ENCODE measurements around the gene MANEA.

The MANEA gene

DNA sequence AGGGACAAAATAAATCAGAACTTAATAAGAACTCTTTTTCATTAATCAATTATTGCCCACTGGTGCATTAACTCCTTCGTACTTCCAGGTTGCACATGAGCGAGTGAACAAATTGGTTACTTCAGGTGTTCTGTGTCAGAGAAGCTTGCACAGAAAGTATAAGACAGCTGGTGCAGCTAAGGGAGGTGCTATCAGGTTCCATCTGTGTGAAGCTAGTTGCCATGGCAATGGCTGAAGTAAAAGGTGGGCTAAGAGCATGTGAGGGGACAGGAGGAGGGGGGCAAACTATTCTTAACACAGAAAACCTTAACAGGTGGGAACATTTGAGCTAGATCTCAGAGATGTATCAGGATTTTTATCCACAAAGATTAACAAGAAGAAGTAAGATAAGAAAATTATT is 81.6 kb downstream of the MANEA start:
- ATAC-seq = no peak
- no peak for TF ChIP-seq RARB (CRISPR knock-in tag; IDR thresholded peaks at IDR 0.05)
- TF ChIP-seq OSR1 (CRISPR knock-in tag; IDR thresholded peaks at IDR 0.05) = no peak
- TF ChIP-seq CSDC2 (CRISPR knock-in tag; IDR thresholded peaks at IDR 0.05) = no peak
- TF ChIP-seq ZNF565 (CRISPR knock-in tag; conservative IDR thresholded peaks at IDR 0.05; ENCODE audit: low read depth) = no peak
- TF ChIP-seq, protein P1, sequence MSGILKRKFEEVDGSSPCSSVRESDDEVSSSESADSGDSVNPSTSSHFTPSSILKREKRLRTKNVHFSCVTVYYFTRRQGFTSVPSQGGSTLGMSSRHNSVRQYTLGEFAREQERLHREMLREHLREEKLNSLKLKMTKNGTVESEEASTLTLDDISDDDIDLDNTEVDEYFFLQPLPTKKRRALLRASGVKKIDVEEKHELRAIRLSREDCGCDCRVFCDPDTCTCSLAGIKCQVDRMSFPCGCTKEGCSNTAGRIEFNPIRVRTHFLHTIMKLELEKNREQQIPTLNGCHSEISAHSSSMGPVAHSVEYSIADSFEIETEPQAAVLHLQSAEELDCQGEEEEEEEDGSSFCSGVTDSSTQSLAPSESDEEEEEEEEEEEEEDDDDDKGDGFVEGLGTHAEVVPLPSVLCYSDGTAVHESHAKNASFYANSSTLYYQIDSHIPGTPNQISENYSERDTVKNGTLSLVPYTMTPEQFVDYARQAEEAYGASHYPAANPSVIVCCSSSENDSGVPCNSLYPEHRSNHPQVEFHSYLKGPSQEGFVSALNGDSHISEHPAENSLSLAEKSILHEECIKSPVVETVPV (CRISPR knock-in tag; IDR thresholded peaks at IDR 0.05) = no peak
- TF ChIP-seq ZNF8 (CRISPR knock-in tag; IDR thresholded peaks at IDR 0.05) = no peak
- no peak for TF ChIP-seq SNAI2 (CRISPR knock-in tag; IDR thresholded peaks at IDR 0.05)
- TF ChIP-seq GLIS3 (CRISPR knock-in tag; IDR thresholded peaks at IDR 0.05) = no peak
- TF ChIP-seq ISL1 (CRISPR knock-in tag; IDR thresholded peaks at IDR 0.05) = no peak
- TF ChIP-seq, protein P2, sequence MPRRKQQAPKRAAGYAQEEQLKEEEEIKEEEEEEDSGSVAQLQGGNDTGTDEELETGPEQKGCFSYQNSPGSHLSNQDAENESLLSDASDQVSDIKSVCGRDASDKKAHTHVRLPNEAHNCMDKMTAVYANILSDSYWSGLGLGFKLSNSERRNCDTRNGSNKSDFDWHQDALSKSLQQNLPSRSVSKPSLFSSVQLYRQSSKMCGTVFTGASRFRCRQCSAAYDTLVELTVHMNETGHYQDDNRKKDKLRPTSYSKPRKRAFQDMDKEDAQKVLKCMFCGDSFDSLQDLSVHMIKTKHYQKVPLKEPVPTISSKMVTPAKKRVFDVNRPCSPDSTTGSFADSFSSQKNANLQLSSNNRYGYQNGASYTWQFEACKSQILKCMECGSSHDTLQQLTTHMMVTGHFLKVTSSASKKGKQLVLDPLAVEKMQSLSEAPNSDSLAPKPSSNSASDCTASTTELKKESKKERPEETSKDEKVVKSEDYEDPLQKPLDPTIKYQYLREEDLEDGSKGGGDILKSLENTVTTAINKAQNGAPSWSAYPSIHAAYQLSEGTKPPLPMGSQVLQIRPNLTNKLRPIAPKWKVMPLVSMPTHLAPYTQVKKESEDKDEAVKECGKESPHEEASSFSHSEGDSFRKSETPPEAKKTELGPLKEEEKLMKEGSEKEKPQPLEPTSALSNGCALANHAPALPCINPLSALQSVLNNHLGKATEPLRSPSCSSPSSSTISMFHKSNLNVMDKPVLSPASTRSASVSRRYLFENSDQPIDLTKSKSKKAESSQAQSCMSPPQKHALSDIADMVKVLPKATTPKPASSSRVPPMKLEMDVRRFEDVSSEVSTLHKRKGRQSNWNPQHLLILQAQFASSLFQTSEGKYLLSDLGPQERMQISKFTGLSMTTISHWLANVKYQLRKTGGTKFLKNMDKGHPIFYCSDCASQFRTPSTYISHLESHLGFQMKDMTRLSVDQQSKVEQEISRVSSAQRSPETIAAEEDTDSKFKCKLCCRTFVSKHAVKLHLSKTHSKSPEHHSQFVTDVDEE (CRISPR knock-in tag; IDR thresholded peaks at IDR 0.05) = no peak
- no peak for TF ChIP-seq ZFP30 (CRISPR knock-in tag; IDR thresholded peaks at IDR 0.05)
- TF ChIP-seq, protein P3, sequence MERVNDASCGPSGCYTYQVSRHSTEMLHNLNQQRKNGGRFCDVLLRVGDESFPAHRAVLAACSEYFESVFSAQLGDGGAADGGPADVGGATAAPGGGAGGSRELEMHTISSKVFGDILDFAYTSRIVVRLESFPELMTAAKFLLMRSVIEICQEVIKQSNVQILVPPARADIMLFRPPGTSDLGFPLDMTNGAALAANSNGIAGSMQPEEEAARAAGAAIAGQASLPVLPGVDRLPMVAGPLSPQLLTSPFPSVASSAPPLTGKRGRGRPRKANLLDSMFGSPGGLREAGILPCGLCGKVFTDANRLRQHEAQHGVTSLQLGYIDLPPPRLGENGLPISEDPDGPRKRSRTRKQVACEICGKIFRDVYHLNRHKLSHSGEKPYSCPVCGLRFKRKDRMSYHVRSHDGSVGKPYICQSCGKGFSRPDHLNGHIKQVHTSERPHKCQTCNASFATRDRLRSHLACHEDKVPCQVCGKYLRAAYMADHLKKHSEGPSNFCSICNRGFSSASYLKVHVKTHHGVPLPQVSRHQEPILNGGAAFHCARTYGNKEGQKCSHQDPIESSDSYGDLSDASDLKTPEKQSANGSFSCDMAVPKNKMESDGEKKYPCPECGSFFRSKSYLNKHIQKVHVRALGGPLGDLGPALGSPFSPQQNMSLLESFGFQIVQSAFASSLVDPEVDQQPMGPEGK (CRISPR knock-in tag; IDR thresholded peaks at IDR 0.05; ENCODE audit: borderline replicate concordance) = no peak
